OCI-LY1 (cell line): ENCODE measurements around the gene RAD54L.

ENCODE experiments used
- EZH2 ChIP-seq: fragments of 200-600 bp; sonication (generic), shearing (Covaris generic); IDR thresholded peaks from 2 replicates; pipeline ENCODE4 v1.8.0; 2017; ENCODE audit warnings: borderline replicate concordance, mixed run types, mild to moderate bottlenecking, antibody characterized with exemption, low read length, moderate library complexity, mixed read lengths
- TF ChIP-seq, protein P1 (sequence below): fragments of 200-600 bp; sonication (generic), shearing (Covaris generic); IDR thresholded peaks from 2 replicates; pipeline ENCODE4 v1.5.1; 2017; ENCODE audit warnings: mild to moderate bottlenecking, antibody characterized with exemption, low read length, moderate library complexity, mixed read lengths

DNA sequence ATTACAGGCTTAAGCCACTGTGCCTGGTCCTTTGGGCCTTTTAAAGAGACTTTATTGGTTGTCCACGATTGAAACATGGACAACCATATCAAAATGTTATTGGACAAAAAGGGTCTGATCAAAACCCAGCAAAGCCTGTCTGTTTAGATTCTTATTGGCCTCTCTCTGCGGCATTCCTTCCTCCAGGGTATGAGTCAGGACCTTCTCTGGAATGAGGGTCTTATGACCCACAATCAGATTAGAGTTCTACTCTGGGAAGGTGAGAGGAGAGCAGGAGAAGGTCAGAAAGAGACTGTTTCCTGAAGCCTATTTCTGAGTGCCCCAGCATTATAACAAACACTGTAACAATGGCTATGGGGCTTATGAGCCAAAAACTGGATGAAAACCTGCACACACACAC lies 36.5 kb upstream of the RAD54L start:
- TF ChIP-seq, protein P1, sequence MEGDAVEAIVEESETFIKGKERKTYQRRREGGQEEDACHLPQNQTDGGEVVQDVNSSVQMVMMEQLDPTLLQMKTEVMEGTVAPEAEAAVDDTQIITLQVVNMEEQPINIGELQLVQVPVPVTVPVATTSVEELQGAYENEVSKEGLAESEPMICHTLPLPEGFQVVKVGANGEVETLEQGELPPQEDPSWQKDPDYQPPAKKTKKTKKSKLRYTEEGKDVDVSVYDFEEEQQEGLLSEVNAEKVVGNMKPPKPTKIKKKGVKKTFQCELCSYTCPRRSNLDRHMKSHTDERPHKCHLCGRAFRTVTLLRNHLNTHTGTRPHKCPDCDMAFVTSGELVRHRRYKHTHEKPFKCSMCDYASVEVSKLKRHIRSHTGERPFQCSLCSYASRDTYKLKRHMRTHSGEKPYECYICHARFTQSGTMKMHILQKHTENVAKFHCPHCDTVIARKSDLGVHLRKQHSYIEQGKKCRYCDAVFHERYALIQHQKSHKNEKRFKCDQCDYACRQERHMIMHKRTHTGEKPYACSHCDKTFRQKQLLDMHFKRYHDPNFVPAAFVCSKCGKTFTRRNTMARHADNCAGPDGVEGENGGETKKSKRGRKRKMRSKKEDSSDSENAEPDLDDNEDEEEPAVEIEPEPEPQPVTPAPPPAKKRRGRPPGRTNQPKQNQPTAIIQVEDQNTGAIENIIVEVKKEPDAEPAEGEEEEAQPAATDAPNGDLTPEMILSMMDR: no peak
- no peak for TF ChIP-seq EZH2
